Endothelial cell of umbilical vein (primary cell): Measurements from ENCODE around the gene PROX1. TPM values are rescaled to one million over a fixed set of nuclear protein-coding genes. Genes with fewer than 3 reads are reported as not detected.

Source experiments
- BruUV-seq: library from RNA; stranded (reverse); fragments of 400-500 nt; replicated peaks from 2 replicates; lab custom pipeline; 2021; lab: Mats Ljungman, UMichigan
- CTCF ChIA-PET: fragments of 300-600, 350-600 bp; sonication (Branson Sonifier 250); formaldehyde crosslinking; loops from one replicate; lab custom pipeline; 2021; ENCODE audit warnings: antibody characterized with exemption, inconsistent platforms; lab: Charles Lee
- POLR2A ChIA-PET: fragments of 300-600, 350-600 bp; sonication (Branson Sonifier 250); formaldehyde crosslinking; loops from one replicate; lab custom pipeline; 2021; ENCODE audit warnings: antibody characterized with exemption, inconsistent platforms; lab: Charles Lee
- DNase-seq: peaks from one replicate; pipeline ENCODE4 v3.0.0-alpha.2; 2011; ENCODE audit warnings: low read depth, low spot score
- FAIRE-seq: peaks from 2 replicates; lab custom pipeline; 2011; peaks lifted over from hg19 to GRCh38; lab: Jason Lieb, UNC
- H2AFZ ChIP-seq: 2 replicates; pipeline ENCODE4 v1.6.0; 2012; ENCODE audit warnings: low read depth, low read length, control low read depth, inconsistent platforms
- H3K27ac ChIP-seq: 2 replicates; pipeline ENCODE4 v1.5.1; 2011; ENCODE audit warnings: low read depth, mild to moderate bottlenecking, control low read depth, low read length, moderate library complexity; ENCODE audit not compliant: insufficient read depth
- H3K27me3 ChIP-seq, 2 experiments: 2 replicates each; pipeline versions ENCODE4 v1.6.0 to v1.6.1; 2011; ENCODE audit warnings: low read length in 2 of 2, mixed read lengths in 1 of 2; ENCODE audit not compliant: control insufficient read depth in 2 of 2, insufficient read depth in 2 of 2
- H3K36me3 ChIP-seq, 2 experiments: 2 replicates in 1 of 2; 3 replicates in 1 of 2; pipeline ENCODE4 v1.5.1; 2011; ENCODE audit warnings: low read length in 2 of 2, mild to moderate bottlenecking in 1 of 2, moderate library complexity in 1 of 2; ENCODE audit not compliant: control insufficient read depth in 2 of 2, insufficient read depth in 2 of 2; ENCODE audit errors: extremely low read depth in 1 of 2
- H3K4me1 ChIP-seq: 3 replicates; pipeline ENCODE4 v1.5.1; 2011; ENCODE audit warnings: mild to moderate bottlenecking, low read length; ENCODE audit not compliant: control insufficient read depth, insufficient read depth; ENCODE audit errors: extremely low read depth
- H3K4me2 ChIP-seq: 2 replicates; pipeline ENCODE4 v1.6.1; 2011; ENCODE audit warnings: low read length, control low read depth, mixed read lengths; ENCODE audit not compliant: insufficient read depth
- H3K4me3 ChIP-seq, 3 experiments: fragments of 200-600 bp in 1 of 3; sonication (generic), shearing (Covaris generic) in 1 of 3; replicated peaks in 1 of 3; 2 replicates each; pipeline ENCODE4 v1.5.1; 2011 to 2016; ENCODE audit warnings: control low read depth in 3 of 3, low read length in 3 of 3, mild to moderate bottlenecking in 2 of 3, inconsistent platforms in 1 of 3, low read depth in 1 of 3, moderate library complexity in 1 of 3; ENCODE audit not compliant: insufficient read depth in 1 of 3
- H3K79me2 ChIP-seq: 2 replicates; pipeline ENCODE4 v1.6.0; 2012; ENCODE audit warnings: low read length, inconsistent platforms; ENCODE audit not compliant: control insufficient read depth, insufficient read depth
- H3K9ac ChIP-seq: replicated peaks from 2 replicates; pipeline ENCODE3; 2011; ENCODE audit warnings: low read length, control low read depth; ENCODE audit not compliant: insufficient read depth; ENCODE audit errors: extremely low read depth
- H3K9me1 ChIP-seq: replicated peaks from 3 replicates; pipeline ENCODE4 v1.6.0; 2011; ENCODE audit warnings: mild to moderate bottlenecking, low read length; ENCODE audit not compliant: control insufficient read depth, insufficient read depth; ENCODE audit errors: extremely low read depth
- H3K9me3 ChIP-seq: replicated peaks from 2 replicates; pipeline ENCODE4 v1.5.1; 2012; ENCODE audit warnings: low read length, inconsistent platforms; ENCODE audit not compliant: control insufficient read depth, insufficient read depth
- H4K20me1 ChIP-seq: replicated peaks from 2 replicates; pipeline ENCODE3; 2011; ENCODE audit warnings: mild to moderate bottlenecking, low read length; ENCODE audit not compliant: control insufficient read depth, insufficient read depth; ENCODE audit errors: extremely low read depth
- EZH2 ChIP-seq: IDR thresholded peaks from 2 replicates; pipeline ENCODE4 v1.6.1; 2012; ENCODE audit warnings: borderline replicate concordance, low read depth, mild to moderate bottlenecking, moderate library complexity, low read length, inconsistent platforms; ENCODE audit not compliant: severe bottlenecking
- FOS ChIP-seq: IDR thresholded peaks from 2 replicates; pipeline ENCODE4 v1.6.1; 2011; ENCODE audit warnings: mild to moderate bottlenecking, low read length, moderate library complexity, borderline replicate concordance; ENCODE audit not compliant: insufficient read depth
- GATA2 ChIP-seq: IDR thresholded peaks from 2 replicates; pipeline ENCODE4 v1.7.0; 2011; ENCODE audit warnings: low read depth, mild to moderate bottlenecking, moderate library complexity, mixed read lengths, low read length; ENCODE audit not compliant: insufficient read length, insufficient read depth
- JUN ChIP-seq: IDR thresholded peaks from 2 replicates; pipeline ENCODE4 v1.6.1; 2011; ENCODE audit warnings: borderline replicate concordance, low read depth; ENCODE audit not compliant: insufficient read length, insufficient read depth
- MYC ChIP-seq: IDR thresholded peaks from one replicate; pipeline ENCODE4 v1.6.1; 2011; ENCODE audit warnings: mild to moderate bottlenecking, low read depth, low read length
- POLR2A ChIP-seq: IDR thresholded peaks from 2 replicates; pipeline ENCODE4 v1.6.1; 2012; ENCODE audit warnings: low read depth, mild to moderate bottlenecking, control low read depth, low read length
- POLR2AphosphoS5 ChIP-seq: IDR thresholded peaks from 2 replicates; pipeline ENCODE4 v1.6.1; 2012; ENCODE audit warnings: low read depth, mild to moderate bottlenecking, control low read depth, low read length, moderate library complexity; ENCODE audit not compliant: insufficient read depth
- dilution Hi-C: fragments of 300-500 bp; cut with MboI; formaldehyde crosslinking; loops from one replicate; pipeline ENCODE4 v1.15.0; 2019; ENCODE audit warnings: low sequenced_read_pairs; ENCODE audit not compliant: extremely low pct_ligation_motif_present
- intact Hi-C: fragments of 100-400 bp; cut with micrococcal nuclease; formaldehyde crosslinking; loops from one replicate; pipeline ENCODE4 v1.10.0; 2022
- polyA plus RNA-seq, 4 experiments: library from polyadenylated mRNA; depleted of rRNA in 3 of 4; stranded (reverse) in 3 of 4; unstranded in 1 of 4; fragments of >200 nt; gene quantifications; 2 replicates each; pipeline versions ENCODE4 v1.2.1 to v1.2.3, GENCODE V29; 2011 to 2012; ENCODE audit warnings: missing spikeins in 1 of 4
- total RNA-seq: library from RNA; stranded (reverse); gene quantifications from 2 replicates; pipeline ENCODE4 v1.2.3, GENCODE V29; 2021
- TF ChIP-seq, protein P1 (sequence below): IDR thresholded peaks from 2 replicates; pipeline ENCODE4 v1.6.1; 2011; ENCODE audit not compliant: insufficient read depth, insufficient read length
- TF ChIP-seq, protein P2 (sequence below), 2 donors: IDR thresholded peaks; 1 replicate in 1 of 2; 2 replicates in 1 of 2; pipeline ENCODE4 v1.5.1; 2011; ENCODE audit warnings: low read length in 2 of 2, mild to moderate bottlenecking in 2 of 2, moderate library complexity in 2 of 2, control low read depth in 1 of 2, inconsistent platforms in 1 of 2, low read depth in 1 of 2; ENCODE audit not compliant: insufficient read depth in 1 of 2; ENCODE audit errors: extremely low read depth in 1 of 2

The PROX1 gene
- total and polyA plus RNA-seq, 2 donors (not counting 3 experiments of a cell fraction or from before 2014, with no cell fraction given), result 2.2 to 4.0 TPM

DNA sequence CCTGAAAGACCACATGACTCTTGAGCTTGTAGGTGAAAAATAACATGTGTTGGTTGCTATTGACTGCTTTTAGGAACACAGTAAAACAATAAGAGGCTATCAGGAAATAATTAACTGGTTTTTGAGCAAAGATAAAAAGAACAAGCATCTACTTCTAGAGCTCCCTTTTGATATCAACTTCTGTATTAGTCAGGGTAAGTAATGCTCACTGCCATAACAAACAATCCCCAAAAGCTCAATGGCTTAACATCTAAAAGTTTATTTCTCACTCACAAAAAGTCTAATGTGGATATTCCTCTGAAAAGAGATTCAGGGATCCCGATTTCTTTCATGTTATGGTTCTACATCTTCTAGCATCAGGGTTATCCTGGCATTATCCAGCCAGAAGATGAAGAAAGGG, 25.3 kb upstream of the PROX1 start:
- Histone ChIP-seq H3K27ac (no peak overlapping the region), H3K4me2 (no peak overlapping the region), H3K4me1 (no peaks in the 10 kb centered on the region), H3K27me3 (no peaks in the 10 kb centered on the region), H2AFZ (no peak overlapping the region), H3K36me3 (no peaks in the 10 kb centered on the region), H3K9ac (no peak overlapping the region), H3K4me3 (no peak overlapping the region), H3K9me3 (no peaks in the 10 kb centered on the region), H3K9me1 (no peaks in the 10 kb centered on the region), H4K20me1 (no peaks in the 10 kb centered on the region), H3K79me2 (no peaks in the 10 kb centered on the region)
- BruUV-seq, result no TSS peak
- dilution Hi-C loops (no loop called here), intact Hi-C loops (no loop called here)
- TF ChIP-seq MYC, result no peak
- TF ChIP-seq, protein P1, sequence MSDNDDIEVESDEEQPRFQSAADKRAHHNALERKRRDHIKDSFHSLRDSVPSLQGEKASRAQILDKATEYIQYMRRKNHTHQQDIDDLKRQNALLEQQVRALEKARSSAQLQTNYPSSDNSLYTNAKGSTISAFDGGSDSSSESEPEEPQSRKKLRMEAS, result no peak
- no peak for TF ChIP-seq POLR2A
- no peak for TF ChIP-seq POLR2AphosphoS5
- TF ChIP-seq FOS, result no peak
- TF ChIP-seq JUN, result no peak
- FAIRE-seq (no peak), DNase-seq (no peak)
- CTCF ChIA-PET, result no interaction called here
- POLR2A ChIA-PET, result no interaction called here

DNA sequence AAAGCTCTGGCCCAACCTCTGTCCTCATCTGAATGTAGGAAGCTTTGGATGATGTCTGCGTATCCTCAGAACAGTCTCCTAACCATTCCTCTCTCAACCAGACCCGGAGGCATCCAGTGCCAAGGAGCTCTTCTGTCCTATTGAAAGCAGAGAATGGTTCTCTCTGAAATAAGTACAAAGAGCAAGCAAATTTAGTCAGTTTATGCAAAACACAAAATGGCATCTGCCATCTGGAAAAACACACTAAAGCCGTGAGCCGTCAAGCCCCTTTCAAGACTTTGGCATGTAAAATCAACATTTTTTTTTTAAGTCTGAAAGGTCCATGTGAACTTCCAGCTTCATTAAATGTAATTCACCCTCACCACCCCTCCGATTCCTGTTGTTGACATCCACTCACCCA, 21.7 kb upstream of the PROX1 start:
- no peak overlapping the region for H3K4me2 ChIP-seq
- H3K9me3 ChIP-seq, result no peaks in the 10 kb centered on the region
- no peaks in the 10 kb centered on the region for H3K9me1 ChIP-seq
- no peaks in the 10 kb centered on the region for H3K36me3 ChIP-seq
- H2AFZ ChIP-seq, result no peak overlapping the region
- ChIA-PET CTCF (no interaction called here), POLR2A (no interaction called here)
- H3K27ac ChIP-seq, result no peak overlapping the region
- BruUV-seq, result no TSS peak
- intact Hi-C loops, result no loop called here
- H3K79me2 ChIP-seq, result no peaks in the 10 kb centered on the region
- no peaks in the 10 kb centered on the region for H4K20me1 ChIP-seq
- TF ChIP-seq MYC, result no peak
- TF ChIP-seq, protein P2, sequence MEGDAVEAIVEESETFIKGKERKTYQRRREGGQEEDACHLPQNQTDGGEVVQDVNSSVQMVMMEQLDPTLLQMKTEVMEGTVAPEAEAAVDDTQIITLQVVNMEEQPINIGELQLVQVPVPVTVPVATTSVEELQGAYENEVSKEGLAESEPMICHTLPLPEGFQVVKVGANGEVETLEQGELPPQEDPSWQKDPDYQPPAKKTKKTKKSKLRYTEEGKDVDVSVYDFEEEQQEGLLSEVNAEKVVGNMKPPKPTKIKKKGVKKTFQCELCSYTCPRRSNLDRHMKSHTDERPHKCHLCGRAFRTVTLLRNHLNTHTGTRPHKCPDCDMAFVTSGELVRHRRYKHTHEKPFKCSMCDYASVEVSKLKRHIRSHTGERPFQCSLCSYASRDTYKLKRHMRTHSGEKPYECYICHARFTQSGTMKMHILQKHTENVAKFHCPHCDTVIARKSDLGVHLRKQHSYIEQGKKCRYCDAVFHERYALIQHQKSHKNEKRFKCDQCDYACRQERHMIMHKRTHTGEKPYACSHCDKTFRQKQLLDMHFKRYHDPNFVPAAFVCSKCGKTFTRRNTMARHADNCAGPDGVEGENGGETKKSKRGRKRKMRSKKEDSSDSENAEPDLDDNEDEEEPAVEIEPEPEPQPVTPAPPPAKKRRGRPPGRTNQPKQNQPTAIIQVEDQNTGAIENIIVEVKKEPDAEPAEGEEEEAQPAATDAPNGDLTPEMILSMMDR (IDR thresholded peaks at IDR 0.05; ENCODE audit: extremely low read depth in 1 of 2, insufficient read depth in 1 of 2, low read depth in 1 of 2, low read length in 2 of 2), result no peak
- no peak for TF ChIP-seq GATA2
- TF ChIP-seq JUN, result no peak
- no peak for TF ChIP-seq POLR2A
- TF ChIP-seq, protein P1, result no peak
- no peak for TF ChIP-seq FOS
- TF ChIP-seq POLR2AphosphoS5, result no peak
- TF ChIP-seq EZH2, result no peak
- DNase-seq (no peak), FAIRE-seq (no peak)
- H3K9ac ChIP-seq, result no peak overlapping the region
- H3K27me3 ChIP-seq, result no peaks in the 10 kb centered on the region
- dilution Hi-C loops, result no loop called here
- H3K4me1 ChIP-seq, result no peaks in the 10 kb centered on the region
- no peak overlapping the region for H3K4me3 ChIP-seq
